ENCODE results near the gene SLC25A29.

The SLC25A29 gene

DNA sequence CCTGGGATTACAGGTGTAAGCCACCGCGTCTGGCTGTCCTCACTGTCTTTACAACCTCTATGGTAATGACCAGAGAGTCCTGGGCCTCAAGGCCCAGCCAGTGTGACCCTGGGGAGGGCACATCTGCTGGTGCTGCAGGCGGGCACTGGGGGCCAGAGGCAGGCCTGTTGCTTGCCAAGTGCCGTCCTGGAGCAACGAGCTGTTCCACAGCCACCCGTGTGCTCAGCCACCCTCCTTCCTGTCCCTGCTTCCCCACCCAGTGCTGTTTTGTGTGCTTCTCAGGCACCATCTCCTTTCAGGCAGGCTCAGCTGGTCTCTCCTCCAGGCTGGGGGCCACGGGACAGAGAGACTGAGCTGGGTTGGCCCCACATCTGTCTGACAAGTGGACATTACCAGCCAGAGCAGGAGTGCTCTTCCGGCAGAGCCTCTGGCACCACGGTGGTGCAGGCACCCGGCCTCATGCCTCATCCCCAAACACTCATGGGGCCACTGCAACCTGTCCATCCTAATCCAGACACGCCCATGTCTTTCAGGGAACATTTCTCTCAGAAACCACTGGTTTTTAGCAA is 25.9 kb upstream of the SLC25A29 start:
- DNase-seq (ENCODE audit: low read depth): no peak

GRCh38 chr14:100330388-100330931 is 24.2 kb upstream of the SLC25A29 start:
- DNase-seq (ENCODE audit: low read depth): no peak

- DNase-seq (ENCODE audit: low read depth): no peak
Measured at GRCh38 chr14:100330007-100330344, 23.7 kb upstream of the SLC25A29 start.

DNA sequence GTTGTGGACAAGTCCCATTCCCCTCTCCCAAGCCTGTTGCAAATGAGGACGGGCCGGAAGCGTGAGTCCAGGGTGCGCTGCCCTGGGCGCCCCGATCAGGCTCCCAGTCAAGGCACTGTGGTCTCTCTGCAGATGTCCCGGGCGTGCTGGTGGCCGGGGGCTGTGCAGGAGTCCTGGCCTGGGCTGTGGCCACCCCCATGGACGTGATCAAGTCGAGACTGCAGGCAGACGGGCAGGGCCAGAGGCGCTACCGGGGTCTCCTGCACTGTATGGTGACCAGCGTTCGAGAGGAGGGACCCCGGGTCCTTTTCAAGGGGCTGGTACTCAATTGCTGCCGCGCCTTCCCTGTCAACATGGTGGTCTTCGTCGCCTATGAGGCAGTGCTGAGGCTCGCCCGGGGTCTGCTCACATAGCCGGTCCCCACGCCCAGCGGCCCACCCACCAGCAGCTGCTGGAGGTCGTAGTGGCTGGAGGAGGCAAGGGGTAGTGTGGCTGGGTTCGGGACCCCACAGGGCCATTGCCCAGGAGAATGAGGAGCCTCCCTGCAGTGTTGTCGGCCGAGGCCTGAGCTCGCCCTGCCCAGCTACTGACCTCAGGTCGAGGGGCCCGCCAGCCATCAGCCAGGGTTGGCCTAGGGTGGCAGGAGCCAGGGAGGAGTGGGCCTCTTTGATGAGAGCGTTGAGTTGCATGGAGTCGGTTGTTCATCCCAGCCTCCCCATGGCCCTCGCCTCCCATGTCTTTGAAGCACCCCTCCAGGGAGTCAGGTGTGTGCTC is 23.2 kb upstream of the SLC25A29 start:
- no peak for DNase-seq (ENCODE audit: low read depth)

DNA sequence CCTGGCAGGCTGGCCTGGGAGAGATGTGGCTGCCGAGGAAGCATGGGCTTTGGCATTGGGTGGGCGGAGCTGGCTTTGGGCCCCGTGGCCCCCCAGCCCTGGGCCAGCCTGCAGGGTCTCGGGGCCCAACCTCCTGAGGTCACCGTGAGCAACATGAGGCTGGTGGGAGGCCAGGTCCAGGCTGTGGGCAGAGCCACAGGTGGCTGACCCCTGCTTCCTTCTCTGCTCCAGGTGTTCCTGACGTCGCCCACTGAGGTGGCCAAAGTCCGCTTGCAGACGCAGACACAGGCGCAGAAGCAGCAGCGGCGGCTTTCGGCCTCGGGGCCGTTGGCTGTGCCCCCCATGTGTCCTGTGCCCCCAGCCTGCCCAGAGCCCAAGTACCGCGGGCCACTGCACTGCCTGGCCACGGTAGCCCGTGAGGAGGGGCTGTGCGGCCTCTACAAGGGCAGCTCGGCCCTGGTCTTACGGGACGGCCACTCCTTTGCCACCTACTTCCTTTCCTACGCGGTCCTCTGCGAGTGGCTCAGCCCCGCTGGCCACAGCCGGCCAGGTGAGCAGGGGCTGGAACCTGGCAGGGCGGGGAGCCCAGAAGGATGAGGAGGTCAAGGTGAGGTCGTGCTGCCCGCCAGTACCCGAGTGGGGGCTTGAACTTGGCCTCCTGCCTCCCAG is 22.4 kb upstream of the SLC25A29 start:
- no peak for DNase-seq (ENCODE audit: low read depth)

- DNase-seq (ENCODE audit: low read depth): no peak
Measured at GRCh38 chr14:100327128-100327527, 20.9 kb upstream of the SLC25A29 start.

DNA sequence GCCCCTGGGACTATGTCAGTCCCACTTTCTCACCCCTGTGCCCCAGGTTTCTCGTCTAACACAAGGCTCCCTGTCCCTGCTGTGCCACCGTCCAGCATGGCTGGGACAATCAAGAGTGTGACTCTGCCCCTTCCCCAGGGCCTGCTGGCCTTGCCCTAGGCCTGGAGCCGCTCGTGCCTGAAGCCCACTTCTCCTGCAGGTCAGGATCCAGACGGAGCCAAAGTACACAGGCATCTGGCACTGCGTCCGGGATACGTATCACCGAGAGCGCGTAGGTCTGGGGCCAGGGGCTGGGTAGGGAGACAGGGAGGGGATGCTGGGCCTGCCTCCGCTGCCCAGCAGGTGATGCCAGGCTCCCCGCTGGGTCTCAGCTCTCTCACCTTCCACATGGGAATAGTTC is 19.7 kb upstream of the SLC25A29 start:
- DNase-seq (ENCODE audit: low read depth): no peak

- no peak for DNase-seq (ENCODE audit: low read depth)
Measured at GRCh38 chr14:100325231-100325632, 19.0 kb upstream of the SLC25A29 start.

- no peak for DNase-seq (ENCODE audit: low read depth)
Measured at GRCh38 chr14:100323942-100324307, 17.7 kb upstream of the SLC25A29 start.

DNA sequence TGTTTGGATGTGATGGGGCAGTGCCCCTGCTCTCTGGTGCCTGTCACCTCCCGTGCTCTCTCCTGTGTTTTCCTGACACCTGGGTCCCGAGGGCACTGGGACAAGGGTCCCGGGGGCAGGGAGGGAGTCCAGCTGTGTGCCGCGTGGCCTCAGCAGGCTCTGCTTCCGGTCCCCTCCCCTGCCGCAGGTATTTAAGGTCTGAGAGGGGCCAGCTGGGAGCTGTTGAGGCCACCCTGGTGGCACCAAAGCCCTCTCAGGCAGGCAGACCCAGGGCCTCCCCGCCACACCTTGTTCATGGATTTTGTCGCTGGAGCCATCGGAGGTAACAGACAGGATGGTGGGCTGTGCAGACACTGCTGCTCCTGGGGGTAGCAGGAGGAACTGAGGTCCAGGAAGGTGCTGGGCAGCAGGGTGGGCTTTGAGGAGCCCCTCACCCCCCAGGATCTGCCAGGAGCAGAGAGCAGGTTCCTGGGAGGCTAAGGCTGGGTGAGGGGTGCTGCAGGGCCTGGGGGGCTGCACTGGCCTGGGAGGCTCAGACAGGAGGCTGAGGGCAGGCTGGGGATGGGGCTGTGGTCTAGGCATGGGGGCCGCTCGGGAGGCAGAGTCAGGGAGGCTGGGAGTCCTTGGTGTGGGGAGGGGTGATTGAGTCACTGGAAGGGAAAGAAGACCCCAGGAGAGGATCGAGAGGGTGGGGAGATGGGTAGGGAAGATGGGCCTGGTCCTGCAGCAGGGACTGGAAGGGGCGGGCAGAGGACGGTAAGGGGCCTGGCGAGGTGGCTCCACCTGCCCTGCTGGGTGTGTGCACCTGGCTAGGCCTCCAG is 17.1 kb upstream of the SLC25A29 start, which contains the start of gene SLC25A47:
TSS of gene SLC25A47 (plus strand) at position 219 of the 821 bp plus-strand sequence. CDS start at position 295, 76 bp downstream.
- no peak for DNase-seq (ENCODE audit: low read depth)

DNA sequence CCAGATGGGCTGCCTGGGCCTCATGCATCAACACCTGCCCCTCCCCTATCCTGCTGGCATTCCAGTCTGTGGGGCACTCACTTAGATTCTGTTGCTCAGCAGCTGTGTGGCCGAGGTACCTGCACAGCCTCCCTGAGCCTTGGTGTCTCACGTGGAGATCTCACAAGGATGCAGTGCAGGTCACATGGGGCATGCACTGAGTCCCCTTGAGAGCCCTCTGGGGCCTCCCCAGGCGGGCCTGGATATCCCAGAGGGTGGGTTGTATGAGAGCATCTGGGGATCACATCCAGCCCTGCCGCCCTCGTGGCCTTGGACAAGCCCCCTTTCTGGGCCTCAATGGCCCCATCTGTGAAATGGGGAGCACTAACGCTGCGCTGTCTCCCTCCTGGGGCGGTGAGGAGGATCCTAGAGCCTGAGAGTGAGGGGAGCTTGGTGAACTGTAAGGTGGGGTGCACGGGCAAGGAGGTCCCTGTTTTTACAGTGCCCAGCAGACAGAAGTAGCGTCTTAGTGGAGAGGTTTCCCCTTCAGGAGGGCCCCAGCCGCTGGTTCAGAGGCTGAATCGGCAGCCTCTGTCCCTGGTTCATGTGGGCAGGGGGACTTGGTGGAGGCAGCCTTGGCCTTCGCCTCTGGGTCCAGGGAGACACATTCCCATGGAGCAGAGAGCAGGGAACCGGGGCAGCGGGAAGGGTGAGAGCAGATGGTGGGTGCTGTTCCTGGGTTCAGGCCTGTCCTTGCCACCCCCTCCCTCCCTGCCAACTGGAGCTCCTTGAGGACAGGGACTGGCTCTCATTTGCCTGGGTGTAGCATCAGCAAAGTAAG is 16.1 kb upstream of the SLC25A29 start:
- DNase-seq (ENCODE audit: low read depth): no peak

DNA sequence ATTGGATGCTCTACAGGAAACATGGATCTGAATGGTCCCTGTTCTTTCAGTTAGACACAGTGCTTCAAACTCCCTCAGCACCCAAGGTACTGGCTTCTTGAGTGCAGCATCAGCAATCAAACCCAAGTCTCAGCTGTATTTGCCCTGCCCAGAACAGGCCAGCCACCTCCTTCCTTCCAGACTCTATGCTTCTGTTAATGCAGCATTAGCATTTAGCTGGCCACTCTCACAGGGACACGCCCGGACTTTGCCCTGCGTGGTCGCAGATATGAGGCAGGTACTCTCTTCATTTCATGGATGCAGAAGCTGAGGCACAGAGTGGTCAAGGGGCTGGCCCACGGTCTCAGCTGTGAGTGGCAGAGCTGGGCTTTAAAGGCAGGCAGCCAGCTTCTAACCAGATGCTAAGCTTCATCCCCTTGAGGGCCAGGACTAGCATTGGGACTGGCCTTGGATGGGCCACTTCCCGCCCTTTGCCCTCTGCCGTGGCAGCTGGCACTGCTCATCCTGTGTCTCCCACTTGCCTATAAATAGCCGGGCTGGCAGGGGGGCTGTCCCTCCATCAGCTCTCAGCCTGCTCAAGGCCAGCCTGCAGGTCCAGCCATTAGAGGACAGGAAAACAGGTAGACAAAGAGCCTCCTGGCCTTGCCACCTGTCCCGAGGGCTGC is 15.4 kb upstream of the SLC25A29 start:
- DNase-seq (ENCODE audit: low read depth): no peak

DNA sequence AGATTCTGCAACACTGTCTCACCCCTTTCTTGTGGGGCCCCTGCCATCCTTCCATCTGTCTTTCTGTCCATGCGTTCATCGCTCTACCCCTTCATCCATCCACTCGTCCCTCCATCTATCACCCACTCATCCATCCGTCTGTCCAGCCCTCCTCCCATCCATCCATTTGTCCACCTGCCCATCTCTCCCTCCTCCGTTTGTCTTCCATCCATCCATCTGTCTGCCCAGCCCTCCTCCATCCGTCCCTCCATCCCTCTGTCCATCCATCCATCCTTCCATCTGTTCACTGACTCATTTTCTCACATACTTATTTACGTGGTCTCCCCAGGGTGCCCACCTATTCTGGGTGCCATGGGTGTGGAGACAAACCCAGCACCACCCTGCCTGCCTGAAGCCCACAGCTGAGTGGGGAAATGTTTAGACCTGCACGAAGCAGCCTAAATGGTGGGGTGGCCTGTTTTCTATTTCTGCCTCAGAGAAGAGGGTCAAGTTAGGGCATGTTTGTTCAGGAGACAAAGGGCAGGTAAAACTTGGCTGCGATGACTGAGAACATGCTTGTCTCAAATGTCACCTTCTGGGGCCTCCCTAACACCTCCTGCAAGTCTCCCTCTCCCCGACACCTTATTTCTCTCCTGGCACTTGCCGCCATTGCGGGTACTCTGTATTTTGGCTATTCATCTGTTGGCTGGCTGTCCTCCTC is 14.1 kb upstream of the SLC25A29 start:
- no peak for DNase-seq (ENCODE audit: low read depth)

- DNase-seq (ENCODE audit: low read depth): peak; percentile 75
Measured at GRCh38 chr14:100317912-100318808, 11.9 kb upstream of the SLC25A29 start.

DNA sequence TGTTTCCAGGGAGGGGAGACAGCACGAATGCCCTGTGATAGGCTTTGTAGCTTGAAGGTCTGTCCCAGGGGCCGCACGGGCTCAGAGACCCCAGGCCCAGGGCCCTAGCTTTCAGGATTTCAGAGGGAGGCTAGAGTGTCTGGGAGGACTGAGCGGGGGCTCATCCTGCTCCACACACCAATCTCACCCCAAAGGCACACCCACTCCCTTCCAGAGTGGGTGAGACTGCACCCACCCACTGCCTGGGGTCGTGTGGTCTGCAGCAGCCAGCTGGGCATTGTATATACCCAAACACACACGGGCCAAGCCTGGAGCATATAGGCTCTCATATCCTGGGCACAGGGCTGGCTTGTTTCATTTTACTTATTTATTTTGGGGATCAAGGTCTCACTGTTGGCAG is 11.1 kb upstream of the SLC25A29 start:
- DNase-seq (ENCODE audit: low read depth): no peak

DNA sequence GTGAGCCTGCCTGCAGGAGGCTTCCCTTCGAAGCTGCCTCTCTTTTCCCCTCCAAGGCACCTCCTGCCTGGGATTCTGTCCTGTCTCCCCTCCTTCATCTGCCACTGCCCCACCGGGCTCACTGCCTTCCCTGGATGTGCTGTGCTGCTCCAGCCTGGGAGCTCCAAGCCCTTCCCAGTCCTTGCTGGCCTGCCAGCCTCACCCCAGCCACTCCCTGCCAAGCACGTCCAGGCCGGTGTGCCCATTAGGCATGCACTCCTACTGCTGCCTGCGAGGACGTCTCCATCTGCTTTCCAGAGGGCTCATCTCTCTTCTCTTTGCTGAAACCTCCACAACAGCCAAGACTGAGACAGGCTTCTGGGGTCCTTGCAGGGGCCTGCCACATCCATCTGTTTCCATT is 8.5 kb upstream of the SLC25A29 start:
- no peak for DNase-seq (ENCODE audit: low read depth)

- no peak for DNase-seq (ENCODE audit: low read depth)
Measured at GRCh38 chr14:100313464-100314230, 7.4 kb upstream of the SLC25A29 start.

GRCh38 chr14:100312877-100313400 is 6.7 kb upstream of the SLC25A29 start:
- no peak for DNase-seq (ENCODE audit: low read depth)
